ENCODE measurements around the gene NID1.
"Not testable (repeated sequence)": the region's sequence is repeated elsewhere in the genome, so short reads cannot be mapped to it uniquely, and the experiment has no call there.

- not testable (repeated sequence) for TF ChIP-seq CTCF, POLR2A (IDR thresholded peaks at IDR 0.05)
Observed at GRCh38 chr1:235966134-235966533, 98.8 kb downstream of the NID1 start.

Data from heart left ventricle (tissue), 13 donors.